K562 (cell line): ENCODE results near the gene PSMD1. TPM values are rescaled to one million over a fixed set of nuclear protein-coding genes. Genes with fewer than 3 reads are reported as not detected.

Source experiments
- FOXO4 ChIP-seq: fragments of 450-650 bp; formaldehyde crosslinking; IDR thresholded peaks from 2 replicates; pipeline ENCODE4 v1.4.0; 2020; ENCODE audit warnings: mild to moderate bottlenecking, moderate library complexity
- IRF1 ChIP-seq: sonication (generic); formaldehyde crosslinking; IDR thresholded peaks from 2 replicates; pipeline ENCODE4 v1.8.0; 2022; ENCODE audit warnings: missing genetic modification reagents, mild to moderate bottlenecking, borderline replicate concordance
- MBD1 ChIP-seq: fragments of 250-450 bp; sonication (Bioruptor Pico); IDR thresholded peaks from 2 replicates; pipeline ENCODE4 v1.8.0; 2022; ENCODE audit warnings: inconsistent platforms
- MNT ChIP-seq, 2 experiments: fragments of 450-650 bp; conservative IDR thresholded peaks; 2 replicates each; pipeline ENCODE4 v1.6.1; 2017; ENCODE audit warnings: mild to moderate bottlenecking in 2 of 2, moderate library complexity in 2 of 2
- POU5F1 ChIP-seq: fragments of 150-350 bp; IDR thresholded peaks from 2 replicates; pipeline ENCODE4 v1.6.1; 2014; ENCODE audit warnings: borderline replicate concordance, low read length, low read depth, mild to moderate bottlenecking; ENCODE audit not compliant: partially characterized antibody
- RBM25 ChIP-seq: fragments of 200-400 bp; formaldehyde crosslinking; IDR thresholded peaks from 2 replicates; pipeline ENCODE4 v1.6.1; 2018; ENCODE audit warnings: low read length, low read depth, moderate library complexity; ENCODE audit not compliant: severe bottlenecking
- RUNX1 ChIP-seq: sonication (generic); IDR thresholded peaks from 2 replicates; pipeline ENCODE4 v1.6.1; 2016; ENCODE audit warnings: antibody characterized with exemption, low read depth
- TCF15 ChIP-seq: fragments of 250-450 bp; sonication (Bioruptor Pico); IDR thresholded peaks from 2 replicates; pipeline ENCODE4 v1.8.0; 2022; ENCODE audit warnings: moderate library complexity, mild to moderate bottlenecking, inconsistent platforms
- ZBTB26 ChIP-seq: fragments of 450-650 bp; formaldehyde crosslinking; IDR thresholded peaks from 2 replicates; pipeline ENCODE4 v1.4.0; 2022; ENCODE audit warnings: missing genetic modification characterization
- ZFP36 ChIP-seq: fragments of 150-350 bp; IDR thresholded peaks from 2 replicates; pipeline ENCODE4 v1.6.1; 2018; ENCODE audit warnings: low read length, low read depth; ENCODE audit not compliant: partially characterized antibody
- polyA plus RNA-seq, 8 experiments: library from polyadenylated mRNA; depleted of rRNA in 4 of 8; stranded (reverse) in 5 of 8; unstranded in 3 of 8; fragments of >200 nt; fragmentation: Nextera tagmentation in 2 of 8; fragmentation: Illumina TruSeq in 1 of 8; extraction: Ambion mirVana in 2 of 8; extraction: Trizol in 1 of 8; gene quantifications; 2 replicates each; pipeline versions ENCODE4 v1.2.1 to v1.2.3, GENCODE V29; 2011 to 2014; ENCODE audit warnings: inconsistent platforms in 1 of 8, missing spikeins in 1 of 8
- total RNA-seq, 7 experiments: library from RNA; depleted of rRNA in 6 of 7; stranded (reverse); fragments of >200 nt in 6 of 7; fragmentation: Illumina TruSeq in 2 of 7; extraction: Trizol in 2 of 7; gene quantifications; 2 replicates each; pipeline versions ENCODE4 v1.2.1 to v1.2.3, GENCODE V29; 2011 to 2021; ENCODE audit warnings: low replicate concordance in 1 of 7

The PSMD1 gene
- total and polyA plus RNA-seq, 9 of the 15 experiments (the other 6 are each of a cell fraction or from before 2014, with no cell fraction given) = 100 to 257 (median 147) TPM

GRCh38 chr2:231111987-231112386 lies 55.3 kb downstream of the PSMD1 start (continued):
- TF ChIP-seq FOXO4 (CRISPR knock-in tag) = no peak
- TF ChIP-seq ZFP36 = no peak
- no peak for TF ChIP-seq POU5F1
- no peak for TF ChIP-seq TCF15 (CRISPR knock-in tag)
- no peak for TF ChIP-seq ZBTB26 (CRISPR knock-in tag)
- TF ChIP-seq RUNX1 = no peak
- no peak for TF ChIP-seq MBD1
- TF ChIP-seq RBM25 = no peak
- no peak for TF ChIP-seq MNT (conservative IDR thresholded peaks at IDR 0.05)
- TF ChIP-seq IRF1 = no peak
